ENCODE data around the gene SKAP2.

DNA sequence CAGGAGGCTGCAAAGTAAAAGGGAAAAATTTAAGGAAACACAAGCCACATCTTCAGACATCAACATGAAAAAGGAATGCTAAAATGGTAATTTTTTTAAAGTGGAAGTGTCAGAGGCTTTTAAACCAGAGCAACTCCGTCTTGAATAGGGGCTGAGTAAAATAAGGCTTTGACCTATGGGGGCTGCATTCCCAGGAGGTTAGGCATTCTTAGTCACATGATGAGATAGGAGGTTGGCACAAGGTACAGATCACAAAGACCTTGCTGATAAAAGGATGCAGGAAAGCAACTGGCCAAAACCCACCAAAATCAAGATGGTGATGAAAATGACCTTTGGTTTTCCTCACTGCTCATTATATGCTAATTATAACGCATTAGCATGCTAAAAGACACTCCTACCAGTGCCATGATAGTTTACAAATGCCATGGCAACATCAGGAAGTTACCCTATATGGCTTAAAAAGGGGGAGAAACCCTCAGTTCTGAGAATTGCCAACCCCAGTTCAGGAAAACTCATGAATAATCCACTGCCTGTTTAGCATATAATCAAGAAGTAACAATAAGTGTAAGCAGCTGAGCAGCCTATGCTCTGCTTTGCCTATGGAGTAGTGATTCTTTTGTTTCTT lies 128.3 kb downstream of the SKAP2 start:
- TF ChIP-seq, protein P1, sequence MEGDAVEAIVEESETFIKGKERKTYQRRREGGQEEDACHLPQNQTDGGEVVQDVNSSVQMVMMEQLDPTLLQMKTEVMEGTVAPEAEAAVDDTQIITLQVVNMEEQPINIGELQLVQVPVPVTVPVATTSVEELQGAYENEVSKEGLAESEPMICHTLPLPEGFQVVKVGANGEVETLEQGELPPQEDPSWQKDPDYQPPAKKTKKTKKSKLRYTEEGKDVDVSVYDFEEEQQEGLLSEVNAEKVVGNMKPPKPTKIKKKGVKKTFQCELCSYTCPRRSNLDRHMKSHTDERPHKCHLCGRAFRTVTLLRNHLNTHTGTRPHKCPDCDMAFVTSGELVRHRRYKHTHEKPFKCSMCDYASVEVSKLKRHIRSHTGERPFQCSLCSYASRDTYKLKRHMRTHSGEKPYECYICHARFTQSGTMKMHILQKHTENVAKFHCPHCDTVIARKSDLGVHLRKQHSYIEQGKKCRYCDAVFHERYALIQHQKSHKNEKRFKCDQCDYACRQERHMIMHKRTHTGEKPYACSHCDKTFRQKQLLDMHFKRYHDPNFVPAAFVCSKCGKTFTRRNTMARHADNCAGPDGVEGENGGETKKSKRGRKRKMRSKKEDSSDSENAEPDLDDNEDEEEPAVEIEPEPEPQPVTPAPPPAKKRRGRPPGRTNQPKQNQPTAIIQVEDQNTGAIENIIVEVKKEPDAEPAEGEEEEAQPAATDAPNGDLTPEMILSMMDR (optimal IDR thresholded peaks at IDR 0.05 in 1 of 3, IDR thresholded peaks at IDR 0.05 in 1 of 3, conservative IDR thresholded peaks at IDR 0.05 in 1 of 3; ENCODE audit: extremely low read depth in 1 of 3, insufficient read depth in 2 of 3, low read length in 3 of 3) = no peak
- no peak for TF ChIP-seq EZH2 (IDR thresholded peaks at IDR 0.05; ENCODE audit: low read length)

Measured in keratinocyte (primary cell).